ENCODE data around the gene FOXE1. TPM values are rescaled to one million over a fixed set of nuclear protein-coding genes. Genes with fewer than 3 reads are reported as not detected.

The FOXE1 gene
- total RNA-seq, 2 experiments from 2014 or later, result not detected

DNA sequence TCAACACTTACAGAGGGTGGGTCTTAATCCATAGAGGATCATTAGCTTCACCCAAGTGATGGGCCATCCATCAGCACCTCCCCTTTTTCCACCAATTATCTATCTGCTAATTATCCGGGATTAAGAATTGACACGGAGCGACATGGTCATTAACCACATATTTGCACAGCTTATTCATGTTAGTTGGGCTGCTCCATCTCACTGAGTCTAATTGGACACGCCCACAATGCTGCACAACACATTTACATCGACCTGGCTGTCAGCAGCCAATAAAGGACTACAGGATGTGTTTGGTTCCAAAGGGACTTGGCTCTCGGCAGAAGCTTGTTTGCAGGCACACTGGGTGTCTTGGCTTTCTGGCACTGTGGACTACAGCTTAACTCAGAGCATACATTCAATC lies 21.6 kb downstream of the FOXE1 start:
- DNase-seq, result no peak
- peaks cover 11% of the 10 kb centered on the region for H3K36me3 Mint-ChIP-seq (ENCODE audit: low read depth)
- CTCF ChIA-PET, result interaction anchor here (0.8 kb wide), 1 partner anchor 47 kb away, joined by 3 read pairs; no protein-coding TSS in a partner anchor

DNA sequence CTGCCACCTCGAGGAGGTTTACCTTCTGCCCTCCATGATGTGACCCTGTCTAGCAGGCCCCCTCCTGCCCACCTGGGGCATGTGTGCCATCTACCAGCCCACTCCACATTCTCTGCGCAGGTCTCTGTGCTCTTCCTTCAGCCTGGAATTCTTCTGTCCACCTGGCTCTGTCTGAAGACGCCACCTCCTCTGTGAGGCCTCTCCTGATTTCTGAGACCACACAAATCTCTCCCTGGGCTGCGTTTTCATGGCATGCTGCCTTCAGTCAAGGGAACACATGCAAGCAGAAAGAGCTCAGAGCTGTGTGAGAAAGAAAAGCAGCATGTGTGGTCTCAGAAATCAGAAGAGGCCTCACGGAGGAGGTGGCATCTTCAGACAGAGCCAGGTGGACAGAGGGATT lies 22.1 kb downstream of the FOXE1 start:
- Histone ChIP-seq H3K4me3 (ENCODE audit: low read length) (no peak overlapping the region), H3K27me3 (ENCODE audit: control insufficient read depth in 1 of 2, insufficient read depth in 2 of 2, low read length in 2 of 2) (no peaks in the 10 kb centered on the region), H3K36me3 (ENCODE audit: insufficient read depth, low read length) (no peaks in the 10 kb centered on the region), H3K4me1 (ENCODE audit: insufficient read depth, low read length) (no peaks in the 10 kb centered on the region), H3K27ac (ENCODE audit: low read depth in 1 of 2, low read length in 2 of 2) (no peak overlapping the region), H3K9me3 (ENCODE audit: control insufficient read depth in 1 of 2, insufficient read depth in 1 of 2, low read length in 2 of 2) (no peaks in the 10 kb centered on the region)
- Mint-ChIP-seq H3K27me3 (peaks cover 5% of the 10 kb centered on the region), H3K9me3 (peaks cover 3% of the 10 kb centered on the region), H3K36me3 (ENCODE audit: low read depth) (peaks cover 8% of the 10 kb centered on the region), H3K27ac (no peak overlapping the region), H3K4me3 (no peak overlapping the region), H3K4me1 (ENCODE audit: low read depth) (no peaks in the 10 kb centered on the region)
- ChIA-PET CTCF (no interaction called here), POLR2A (no interaction called here)
- no peak for TF ChIP-seq CTCF (IDR thresholded peaks at IDR 0.05)
- intact Hi-C loops (cut with DNase I, micrococcal nuclease), result no loop called here
- no peak for ATAC-seq (ENCODE audit: poor library complexity)
- no peak for DNase-seq

More for the DNA sequence above, 21.6 kb downstream of the FOXE1 start:
- POLR2A ChIA-PET, result no interaction called here
- H3K27ac ChIP-seq (ENCODE audit: low read depth in 1 of 2, low read length in 2 of 2), result no peak overlapping the region
- no peak for TF ChIP-seq CTCF (IDR thresholded peaks at IDR 0.05)
- Mint-ChIP-seq H3K27me3 (peaks cover 9% of the 10 kb centered on the region), H3K4me1 (ENCODE audit: low read depth) (no peaks in the 10 kb centered on the region), H3K4me3 (no peak overlapping the region), H3K27ac (no peak overlapping the region), H3K9me3 (peaks cover 3% of the 10 kb centered on the region)
- no peaks in the 10 kb centered on the region for H3K4me1 ChIP-seq (ENCODE audit: insufficient read depth, low read length)
- ATAC-seq (ENCODE audit: poor library complexity), result no peak
- H3K4me3 ChIP-seq (ENCODE audit: low read length), result no peak overlapping the region
- no peaks in the 10 kb centered on the region for H3K9me3 ChIP-seq (ENCODE audit: control insufficient read depth in 1 of 2, insufficient read depth in 1 of 2, low read length in 2 of 2)
- H3K36me3 ChIP-seq (ENCODE audit: insufficient read depth, low read length), result no peaks in the 10 kb centered on the region
- H3K27me3 ChIP-seq (ENCODE audit: control insufficient read depth in 1 of 2, insufficient read depth in 2 of 2, low read length in 2 of 2), result no peaks in the 10 kb centered on the region
- intact Hi-C loops (cut with DNase I, micrococcal nuclease), result no loop called here

- Mint-ChIP-seq H3K27me3 (no peaks in the 10 kb centered on the region), H3K27ac (no peak overlapping the region), H3K36me3 (ENCODE audit: low read depth) (peaks cover 4% of the 10 kb centered on the region), H3K4me1 (ENCODE audit: low read depth) (no peaks in the 10 kb centered on the region), H3K4me3 (no peak overlapping the region), H3K9me3 (peaks cover 3% of the 10 kb centered on the region)
- Histone ChIP-seq H3K27ac (ENCODE audit: low read depth in 1 of 2, low read length in 2 of 2) (no peak overlapping the region), H3K4me1 (ENCODE audit: insufficient read depth, low read length) (no peaks in the 10 kb centered on the region), H3K4me3 (ENCODE audit: low read length) (no peak overlapping the region), H3K27me3 (ENCODE audit: control insufficient read depth in 1 of 2, insufficient read depth in 2 of 2, low read length in 2 of 2) (no peaks in the 10 kb centered on the region), H3K9me3 (ENCODE audit: control insufficient read depth in 1 of 2, insufficient read depth in 1 of 2, low read length in 2 of 2) (no peaks in the 10 kb centered on the region), H3K36me3 (ENCODE audit: insufficient read depth, low read length) (no peaks in the 10 kb centered on the region)
- intact Hi-C loops (cut with DNase I, micrococcal nuclease), result no loop called here
- ChIA-PET POLR2A (no interaction called here), CTCF (interaction anchor here (1.2 kb wide), 1 partner anchor 48 kb away, joined by 3 read pairs; no protein-coding TSS in a partner anchor)
- DNase-seq (no peak), ATAC-seq (ENCODE audit: poor library complexity) (no peak)
- no peak for TF ChIP-seq CTCF (IDR thresholded peaks at IDR 0.05)
These were observed 23.0 kb downstream of the FOXE1 start for GRCh38 chr9:97876061-97876460.

Measured in CD4-positive, alpha-beta T cell (primary cell).